Karpas-422 (cell line): Measurements from ENCODE around the gene OMA1. TPM values are rescaled to one million over a fixed set of nuclear protein-coding genes. Genes with fewer than 3 reads are reported as not detected.
"Not testable (repeated sequence)": the region's sequence is repeated elsewhere in the genome, so short reads cannot be mapped to it uniquely, and the experiment has no call there.

Source experiments
- DNase-seq: peaks from one replicate; pipeline ENCODE4 v3.0.0-alpha.2; 2015
- H2AFZ ChIP-seq: fragments of 200-600 bp; sonication (generic); 2 replicates; pipeline ENCODE4 v1.6.1; 2014; ENCODE audit warnings: antibody characterized with exemption, low read length, mixed read lengths
- H3K27ac ChIP-seq: fragments of 200-600 bp; sonication (generic); 2 replicates; pipeline ENCODE4 v1.5.1; 2014; ENCODE audit warnings: mild to moderate bottlenecking, low read length, moderate library complexity
- H3K27me3 ChIP-seq: fragments of 200-600 bp; sonication (generic); 2 replicates; pipeline ENCODE4 v1.6.1; 2014; ENCODE audit warnings: low read length, mixed read lengths
- H3K36me3 ChIP-seq: fragments of 200-600 bp; sonication (generic); 2 replicates; pipeline ENCODE4 v1.6.1; 2014; ENCODE audit warnings: low read length, mixed read lengths; ENCODE audit not compliant: insufficient read depth
- H3K4me1 ChIP-seq: fragments of 200-600 bp; sonication (generic); 2 replicates; pipeline ENCODE4 v1.6.1; 2014; ENCODE audit warnings: mild to moderate bottlenecking, low read length, mixed read lengths
- H3K4me2 ChIP-seq: fragments of 200-600 bp; sonication (generic); 2 replicates; pipeline ENCODE4 v1.6.1; 2014; ENCODE audit warnings: low read length, low read depth, mild to moderate bottlenecking; ENCODE audit not compliant: poor library complexity, severe bottlenecking
- H3K4me3 ChIP-seq: fragments of 200-600 bp; sonication (generic); 2 replicates; pipeline ENCODE4 v1.5.1; 2014; ENCODE audit warnings: mild to moderate bottlenecking, antibody characterized with exemption, low read length, mixed read lengths
- H3K79me2 ChIP-seq: fragments of 200-600 bp; sonication (generic); 2 replicates; pipeline ENCODE4 v1.6.1; 2014; ENCODE audit warnings: mild to moderate bottlenecking, low read length, mixed read lengths
- H3K9ac ChIP-seq: fragments of 200-600 bp; sonication (generic); 2 replicates; pipeline ENCODE4 v1.6.0; 2014; ENCODE audit warnings: low read length
- H3K9me2 ChIP-seq: fragments of 200-600 bp; sonication (generic), shearing (Covaris generic); replicated peaks from 2 replicates; pipeline ENCODE4 v1.6.0; 2014; ENCODE audit warnings: mild to moderate bottlenecking, low read length, moderate library complexity; ENCODE audit not compliant: insufficient read depth
- H3K9me3 ChIP-seq: fragments of 300-700, 200-600 bp; sonication (generic); 2 replicates; pipeline ENCODE4 v1.6.1; 2014; ENCODE audit warnings: low read length, mixed read lengths
- H4K20me1 ChIP-seq: fragments of 200-600 bp; sonication (generic); 2 replicates; pipeline ENCODE4 v1.6.1; 2014; ENCODE audit warnings: mild to moderate bottlenecking, antibody characterized with exemption, low read length, low read depth; ENCODE audit not compliant: insufficient read depth
- total RNA-seq: library from RNA; depleted of rRNA; stranded (reverse); fragments of >200 nt; shearing (Covaris generic); gene quantifications from 2 replicates; pipeline ENCODE4 v1.2.3, GENCODE V29; 2014; ENCODE audit warnings: low replicate concordance

OMA1 gene
- total RNA-seq, 1 experiment from 2014 or later = 116 TPM

GRCh38 chr1:58502519-58502918, 44.0 kb downstream of the OMA1 start:
- Histone ChIP-seq H2AFZ (no peak overlapping the region), H3K9me3 (no peaks in the 10 kb centered on the region), H3K4me1 (peaks cover 19% of the 10 kb centered on the region), H3K36me3 (peaks cover 13% of the 10 kb centered on the region; the same call in 1 of the 2 replicates), H4K20me1 (no peaks in the 10 kb centered on the region), H3K9me2 (no peaks in the 10 kb centered on the region), H3K9ac (no peak overlapping the region), H3K27ac (no peak overlapping the region), H3K79me2 (peaks cover 51% of the 10 kb centered on the region), H3K4me3 (no peak overlapping the region), H3K4me2 (no peak overlapping the region), H3K27me3 (no peaks in the 10 kb centered on the region)
- no peak for DNase-seq

- Histone ChIP-seq H3K4me1 (peaks cover 35% of the 10 kb centered on the region), H4K20me1 (no peaks in the 10 kb centered on the region), H3K79me2 (peaks cover 57% of the 10 kb centered on the region), H3K9me3 (no peaks in the 10 kb centered on the region), H3K9me2 (no peaks in the 10 kb centered on the region), H3K36me3 (peaks cover 18% of the 10 kb centered on the region; the same call in 1 of the 2 replicates), H2AFZ (no peak overlapping the region), H3K4me3 (no peak overlapping the region), H3K27me3 (no peaks in the 10 kb centered on the region), H3K4me2 (no peak overlapping the region), H3K9ac (no peak overlapping the region), H3K27ac (no peak overlapping the region)
- DNase-seq = no peak
Observed at GRCh38 chr1:58500043-58500442, 46.5 kb downstream of the OMA1 start.

DNA sequence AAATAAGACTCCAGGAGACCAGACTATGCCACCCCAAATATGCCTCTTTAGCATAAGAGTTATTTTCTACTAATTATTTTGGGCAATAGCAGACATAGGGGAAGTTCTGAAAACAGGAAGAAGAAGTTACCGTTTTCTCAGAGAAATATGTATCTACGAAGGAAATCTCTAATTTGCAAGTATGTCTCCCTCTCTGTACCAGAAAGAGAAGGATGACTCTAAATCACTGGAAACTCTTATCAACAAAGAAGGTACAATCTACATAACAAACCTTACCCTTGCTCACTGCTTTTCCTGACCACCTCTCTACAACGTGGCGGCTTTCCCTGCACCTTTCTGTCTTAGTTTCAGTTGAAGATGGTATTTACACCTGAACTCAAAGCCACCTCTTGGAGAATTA, 49.0 kb downstream of the OMA1 start:
- Histone ChIP-seq H2AFZ (peak overlapping the region; percentile 75), H3K27me3 (no peaks in the 10 kb centered on the region), H3K9me3 (no peaks in the 10 kb centered on the region), H3K79me2 (peaks cover 39% of the 10 kb centered on the region), H3K4me1 (peaks cover 35% of the 10 kb centered on the region), H3K9me2 (no peaks in the 10 kb centered on the region), H4K20me1 (no peaks in the 10 kb centered on the region), H3K4me2 (peak overlapping the region; percentile 71), H3K9ac (peak overlapping the region; percentile 46), H3K27ac (peak overlapping the region; percentile 76), H3K4me3 (peak overlapping the region; percentile 50), H3K36me3 (peaks cover 18% of the 10 kb centered on the region; the same call in 1 of the 2 replicates)
- peak; percentile 70 for DNase-seq

GRCh38 chr1:58496042-58496441, 50.5 kb downstream of the OMA1 start:
- Histone ChIP-seq H4K20me1 (no peaks in the 10 kb centered on the region), H3K9me3 (no peaks in the 10 kb centered on the region), H3K27ac (peak overlapping the region; percentile 76), H3K4me2 (no peak overlapping the region), H3K36me3 (peaks cover 14% of the 10 kb centered on the region; the same call in 1 of the 2 replicates), H3K4me1 (peaks cover 35% of the 10 kb centered on the region), H3K9ac (no peak overlapping the region), H3K79me2 (peaks cover 26% of the 10 kb centered on the region), H3K4me3 (no peak overlapping the region), H2AFZ (no peak overlapping the region), H3K27me3 (no peaks in the 10 kb centered on the region), H3K9me2 (no peaks in the 10 kb centered on the region)
- DNase-seq = no peak

DNA sequence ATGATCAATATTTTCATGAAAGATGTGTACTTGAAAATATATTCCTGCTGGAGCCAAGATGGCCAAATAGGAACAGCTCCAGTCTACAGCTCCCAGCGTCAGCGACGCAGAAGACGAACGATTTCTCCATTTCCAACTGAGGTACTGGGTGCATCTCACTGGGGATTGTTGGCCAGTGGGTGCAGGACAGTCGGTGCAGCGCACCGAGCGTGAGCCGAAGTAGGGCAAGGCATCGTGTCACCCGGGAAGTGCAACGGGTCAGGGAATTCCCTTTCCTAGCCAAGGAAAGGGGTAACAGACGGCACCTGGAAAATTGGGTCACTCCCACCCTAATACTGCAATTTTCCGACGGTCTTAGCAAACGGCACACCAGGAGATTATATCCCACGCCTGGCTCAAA, 57.6 kb downstream of the OMA1 start:
- not testable (repeated sequence) for H3K4me1 ChIP-seq, H3K9me3 ChIP-seq, H3K4me2 ChIP-seq, H3K27me3 ChIP-seq, H3K9me2 ChIP-seq, DNase-seq, H4K20me1 ChIP-seq, H3K27ac ChIP-seq, H3K36me3 ChIP-seq, H2AFZ ChIP-seq, H3K9ac ChIP-seq, H3K4me3 ChIP-seq
- H3K79me2 ChIP-seq = peaks cover 11% of the 10 kb centered on the region; the same call in 1 of the 2 replicates

GRCh38 chr1:58487002-58487401, 59.5 kb downstream of the OMA1 start:
- no peak for DNase-seq
- Histone ChIP-seq H3K9me2 (no peaks in the 10 kb centered on the region), H3K9ac (no peak overlapping the region), H3K36me3 (peaks cover 1% of the 10 kb centered on the region; the same call in 1 of the 2 replicates), H3K9me3 (no peaks in the 10 kb centered on the region), H2AFZ (no peak overlapping the region), H3K27me3 (no peaks in the 10 kb centered on the region), H3K79me2 (peaks cover 16% of the 10 kb centered on the region; the same call in 1 of the 2 replicates), H4K20me1 (no peaks in the 10 kb centered on the region), H3K4me3 (no peak overlapping the region), H3K4me2 (no peak overlapping the region), H3K27ac (no peak overlapping the region), H3K4me1 (peaks cover 3% of the 10 kb centered on the region; the same call in 1 of the 2 replicates)

GRCh38 chr1:58481962-58482361, 64.6 kb downstream of the OMA1 start:
- no peak overlapping the region for H3K4me2 ChIP-seq
- no peaks in the 10 kb centered on the region for H3K27me3 ChIP-seq
- no peak overlapping the region for H2AFZ ChIP-seq
- no peaks in the 10 kb centered on the region for H3K9me3 ChIP-seq
- no peak overlapping the region for H3K4me3 ChIP-seq
- peaks cover 16% of the 10 kb centered on the region; the same call in 1 of the 2 replicates for H3K79me2 ChIP-seq
- no peak overlapping the region for H3K9ac ChIP-seq
- no peak for DNase-seq
- no peaks in the 10 kb centered on the region for H3K4me1 ChIP-seq
- no peaks in the 10 kb centered on the region; the same call in 1 of the 2 replicates for H3K9me2 ChIP-seq
- H4K20me1 ChIP-seq = no peaks in the 10 kb centered on the region
- H3K36me3 ChIP-seq = peaks cover 11% of the 10 kb centered on the region; the same call in 1 of the 2 replicates
- no peak overlapping the region for H3K27ac ChIP-seq

- Histone ChIP-seq H3K27me3 (no peaks in the 10 kb centered on the region), H2AFZ (no peak overlapping the region), H3K9ac (no peak overlapping the region), H3K79me2 (peaks cover 8% of the 10 kb centered on the region; the same call in 1 of the 2 replicates), H3K4me2 (no peak overlapping the region), H3K36me3 (peaks cover 11% of the 10 kb centered on the region; the same call in 1 of the 2 replicates), H3K9me3 (no peaks in the 10 kb centered on the region), H4K20me1 (no peaks in the 10 kb centered on the region), H3K4me1 (no peaks in the 10 kb centered on the region), H3K4me3 (no peak overlapping the region), H3K9me2 (no peaks in the 10 kb centered on the region; the same call in 1 of the 2 replicates), H3K27ac (no peak overlapping the region)
- DNase-seq = no peak
Observed at GRCh38 chr1:58480191-58480590, 66.3 kb downstream of the OMA1 start.
